SH-SY5Y (cell line): Measurements from ENCODE around the gene INTS6.

Experiments used
- GATA2 ChIP-seq: IDR thresholded peaks from 2 replicates; pipeline ENCODE4 v1.6.1; 2011; ENCODE audit warnings: mild to moderate bottlenecking, low read depth, low read length
- GATA3 ChIP-seq: IDR thresholded peaks from 2 replicates; pipeline ENCODE4 v1.6.1; 2011; ENCODE audit warnings: low read depth, mild to moderate bottlenecking, low read length, moderate library complexity

- TF ChIP-seq GATA2 (no peak), GATA3 (no peak)
Measured at GRCh38 chr13:51355217-51355616, 97.6 kb downstream of the INTS6 start.
